Measurements from ENCODE around the gene SLC25A45.
"Not testable (repeated sequence)": the region's sequence is repeated elsewhere in the genome, so short reads cannot be mapped to it uniquely, and the experiment has no call there.

SLC25A45 gene

GRCh38 chr11:65355776-65356393, 26.6 kb downstream of the SLC25A45 start:
- no peak for DNase-seq

GRCh38 chr11:65355013-65355775, 27.3 kb downstream of the SLC25A45 start:
- no peak for DNase-seq

GRCh38 chr11:65354265-65355012, 28.0 kb downstream of the SLC25A45 start, which contains the start of gene TIGD3:
TSS of gene TIGD3 (plus strand) at chr11:65354751. CDS start at chr11:65355809, 1,058 bp downstream.
- DNase-seq: peak; percentile 71

DNA sequence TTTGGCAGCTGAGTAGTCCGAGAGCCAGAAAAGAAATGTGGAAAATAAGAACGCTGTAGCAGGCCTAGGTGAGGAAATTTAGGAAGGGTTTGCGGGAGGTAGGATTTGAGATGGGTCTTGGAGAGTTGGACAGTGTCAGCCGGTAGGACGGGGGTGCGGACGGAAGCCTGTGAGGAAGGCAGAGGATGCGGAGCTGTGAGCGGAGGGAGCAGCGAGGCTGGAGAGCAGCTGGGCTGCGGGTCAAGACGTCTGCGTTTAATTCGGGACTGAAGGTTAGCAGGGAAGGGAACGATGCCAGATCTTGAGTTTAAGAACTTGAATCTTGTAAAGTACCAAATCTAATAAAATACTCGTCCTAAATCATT, 28.6 kb downstream of the SLC25A45 start:
- no peak for DNase-seq

DNA sequence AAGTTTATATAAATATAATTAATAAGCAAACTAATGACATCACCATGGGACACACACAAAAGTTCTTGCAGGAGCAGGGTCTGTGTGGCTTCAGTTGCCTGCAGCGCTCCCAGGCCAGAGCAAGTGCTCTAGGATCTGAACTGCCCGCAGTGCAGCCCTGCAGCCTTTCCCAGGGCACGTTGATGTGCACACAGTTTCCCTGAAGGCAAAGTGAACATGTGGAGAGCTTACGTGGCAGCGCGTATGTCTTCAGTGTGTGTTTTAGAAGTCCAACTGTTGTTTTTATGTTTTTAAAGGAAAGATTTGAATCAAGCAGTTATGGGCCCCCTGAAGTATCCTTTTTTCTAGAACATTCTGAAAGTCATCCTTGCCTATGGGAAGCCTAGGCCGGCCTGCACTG, 29.1 kb downstream of the SLC25A45 start:
- no peak for DNase-seq

DNA sequence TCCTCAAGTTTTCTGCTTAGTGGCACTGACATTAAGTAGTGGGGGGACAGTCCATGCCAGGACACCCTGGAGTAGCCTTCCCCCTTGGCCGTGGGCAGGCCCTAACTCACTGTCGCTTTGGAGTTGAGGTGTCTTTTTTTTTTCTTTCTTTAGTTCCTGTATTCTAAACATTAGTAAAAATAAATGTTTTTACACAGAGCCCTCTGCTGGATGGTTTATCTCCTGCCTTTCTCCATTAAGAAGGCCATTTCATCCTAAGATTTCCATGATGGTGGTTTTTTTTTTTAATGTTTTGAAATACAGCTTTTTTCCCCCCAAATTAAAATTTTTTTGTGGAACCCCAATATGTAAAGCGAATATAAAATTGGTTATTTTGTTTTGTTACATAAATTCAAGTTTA, 29.7 kb downstream of the SLC25A45 start:
- no peak for DNase-seq

- no peak for DNase-seq
Observed at GRCh38 chr11:65351511-65351910, 30.9 kb downstream of the SLC25A45 start.

- no peak for DNase-seq
Observed at GRCh38 chr11:65341856-65342255, 40.6 kb downstream of the SLC25A45 start.

DNA sequence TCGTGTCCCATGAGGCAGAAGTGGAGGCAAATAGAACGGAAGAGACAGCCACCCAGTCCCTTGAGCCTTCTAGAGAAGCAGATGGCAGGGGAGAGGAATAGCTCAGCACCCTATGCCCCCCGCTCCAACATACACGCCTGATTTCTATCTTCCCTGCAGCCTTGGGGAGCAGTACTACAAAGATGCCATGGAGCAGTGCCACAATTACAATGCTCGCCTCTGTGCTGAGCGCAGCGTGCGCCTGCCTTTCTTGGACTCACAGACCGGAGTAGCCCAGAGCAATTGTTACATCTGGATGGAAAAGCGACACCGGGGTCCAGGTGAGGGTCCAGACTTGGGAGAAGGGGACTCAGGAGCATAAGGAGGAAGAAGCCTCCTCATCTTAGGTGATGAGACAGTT, 42.2 kb downstream of the SLC25A45 start:
- no peak for DNase-seq

DNA sequence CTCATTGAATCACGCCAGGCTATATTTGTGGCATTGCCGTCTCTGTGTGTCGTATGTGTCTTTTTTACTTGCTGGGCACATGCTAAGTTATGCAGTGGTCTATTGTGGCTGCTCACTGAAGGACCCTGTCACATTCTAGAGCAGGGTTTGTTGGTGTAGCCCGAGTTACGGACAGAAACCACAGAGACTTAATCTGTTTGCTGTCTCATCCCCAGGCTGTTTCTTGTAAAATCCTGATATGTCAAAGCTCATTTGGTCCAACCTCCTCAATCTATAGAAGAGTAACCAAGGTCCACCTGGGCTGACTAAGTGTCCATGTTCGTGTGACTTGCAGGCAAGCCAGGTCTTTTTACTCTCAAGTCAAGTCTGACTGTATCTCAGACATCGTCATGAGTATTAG, 43.8 kb downstream of the SLC25A45 start:
- no peak for DNase-seq

- no peak for DNase-seq
Observed at GRCh38 chr11:65334696-65335295, 47.6 kb downstream of the SLC25A45 start.

DNA sequence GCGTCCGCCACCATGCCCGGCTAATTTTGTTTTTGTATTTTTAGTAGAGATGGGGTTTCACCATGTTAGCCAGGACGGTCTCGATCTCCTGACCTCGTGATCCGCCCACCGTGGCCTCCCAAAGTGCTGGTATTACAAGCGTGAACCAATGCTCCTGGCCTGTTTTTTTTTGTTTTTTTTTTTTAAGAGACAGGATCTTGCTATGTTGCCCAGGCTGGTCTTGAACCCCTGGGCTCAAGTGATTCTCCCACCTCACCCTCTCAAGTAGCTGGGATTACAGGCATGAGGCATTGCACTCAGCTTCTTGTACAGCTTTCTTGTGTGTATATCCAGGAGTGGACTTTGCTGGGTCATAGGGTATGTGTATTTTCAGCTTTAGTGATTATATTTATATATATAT, 49.9 kb downstream of the SLC25A45 start:
- not testable (repeated sequence) for DNase-seq

DNA sequence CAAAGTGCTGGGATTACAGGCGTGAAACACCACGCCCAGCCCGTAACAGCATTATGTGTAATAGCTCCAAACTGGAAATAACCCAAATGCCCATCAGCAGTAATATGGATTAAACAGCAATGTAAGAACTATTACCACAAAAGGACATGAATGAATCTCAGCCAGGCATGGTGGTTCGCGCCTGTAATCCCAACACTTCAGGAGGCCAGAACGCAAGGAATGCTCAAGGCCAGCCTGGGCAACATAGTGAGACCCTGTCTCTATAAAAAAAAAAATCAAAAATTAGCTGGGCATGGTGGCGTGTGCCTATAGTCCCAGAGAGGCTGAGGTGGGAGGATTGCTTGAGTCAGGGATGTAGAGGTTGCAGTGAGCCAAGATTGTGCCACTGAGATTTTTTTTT, 51.9 kb downstream of the SLC25A45 start:
- DNase-seq: no peak

GRCh38 chr11:65329944-65330403, 52.5 kb downstream of the SLC25A45 start:
- no peak for DNase-seq

DNA sequence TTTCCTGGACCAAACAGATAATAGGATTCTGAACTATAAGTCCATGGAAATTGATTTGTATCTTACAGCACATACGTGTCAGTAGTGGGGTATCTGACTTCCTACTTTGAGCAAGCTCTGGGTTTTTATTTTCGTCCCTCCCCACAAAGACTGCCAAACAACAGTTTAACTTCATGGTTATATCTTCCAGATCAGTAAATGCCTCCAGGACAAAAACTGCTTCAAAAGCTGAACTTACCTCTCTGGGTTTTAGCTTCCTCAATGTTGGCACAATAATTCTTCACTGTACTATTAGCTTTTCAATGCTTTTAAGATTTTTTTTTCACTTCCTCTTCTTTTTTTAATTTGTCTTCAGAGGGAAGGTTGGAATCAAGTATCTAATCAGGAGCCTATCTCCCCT, 53.0 kb downstream of the SLC25A45 start:
- no peak for DNase-seq

GRCh38 chr11:65327021-65327420, 55.4 kb downstream of the SLC25A45 start:
- DNase-seq: no peak

DNA sequence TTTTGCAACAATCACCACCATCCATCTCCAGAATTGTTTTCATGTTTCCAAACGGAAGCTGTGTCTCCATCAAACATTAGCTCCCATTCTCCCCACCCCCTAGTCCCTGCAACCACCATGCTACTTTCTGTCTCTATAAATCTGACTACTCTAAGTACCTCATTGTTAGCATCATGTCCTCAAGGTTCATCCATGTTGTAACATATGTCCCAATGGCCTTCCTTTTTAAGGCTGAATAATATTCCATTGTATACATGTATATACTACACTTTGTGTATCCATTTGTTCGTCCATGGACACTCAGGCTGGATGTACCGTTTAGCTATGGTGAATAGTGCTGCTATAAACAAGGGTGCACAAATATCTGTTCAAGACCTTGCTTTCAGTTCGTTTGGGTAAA, 57.0 kb downstream of the SLC25A45 start:
- no peak for DNase-seq

All from GOT3 (cell line).